ENCODE data around the gene DDX31.

- no peak for TF ChIP-seq CTCF (IDR thresholded peaks at IDR 0.05; ENCODE audit: insufficient read depth, low read length)
- TF ChIP-seq, protein P1, sequence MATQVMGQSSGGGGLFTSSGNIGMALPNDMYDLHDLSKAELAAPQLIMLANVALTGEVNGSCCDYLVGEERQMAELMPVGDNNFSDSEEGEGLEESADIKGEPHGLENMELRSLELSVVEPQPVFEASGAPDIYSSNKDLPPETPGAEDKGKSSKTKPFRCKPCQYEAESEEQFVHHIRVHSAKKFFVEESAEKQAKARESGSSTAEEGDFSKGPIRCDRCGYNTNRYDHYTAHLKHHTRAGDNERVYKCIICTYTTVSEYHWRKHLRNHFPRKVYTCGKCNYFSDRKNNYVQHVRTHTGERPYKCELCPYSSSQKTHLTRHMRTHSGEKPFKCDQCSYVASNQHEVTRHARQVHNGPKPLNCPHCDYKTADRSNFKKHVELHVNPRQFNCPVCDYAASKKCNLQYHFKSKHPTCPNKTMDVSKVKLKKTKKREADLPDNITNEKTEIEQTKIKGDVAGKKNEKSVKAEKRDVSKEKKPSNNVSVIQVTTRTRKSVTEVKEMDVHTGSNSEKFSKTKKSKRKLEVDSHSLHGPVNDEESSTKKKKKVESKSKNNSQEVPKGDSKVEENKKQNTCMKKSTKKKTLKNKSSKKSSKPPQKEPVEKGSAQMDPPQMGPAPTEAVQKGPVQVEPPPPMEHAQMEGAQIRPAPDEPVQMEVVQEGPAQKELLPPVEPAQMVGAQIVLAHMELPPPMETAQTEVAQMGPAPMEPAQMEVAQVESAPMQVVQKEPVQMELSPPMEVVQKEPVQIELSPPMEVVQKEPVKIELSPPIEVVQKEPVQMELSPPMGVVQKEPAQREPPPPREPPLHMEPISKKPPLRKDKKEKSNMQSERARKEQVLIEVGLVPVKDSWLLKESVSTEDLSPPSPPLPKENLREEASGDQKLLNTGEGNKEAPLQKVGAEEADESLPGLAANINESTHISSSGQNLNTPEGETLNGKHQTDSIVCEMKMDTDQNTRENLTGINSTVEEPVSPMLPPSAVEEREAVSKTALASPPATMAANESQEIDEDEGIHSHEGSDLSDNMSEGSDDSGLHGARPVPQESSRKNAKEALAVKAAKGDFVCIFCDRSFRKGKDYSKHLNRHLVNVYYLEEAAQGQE (IDR thresholded peaks at IDR 0.05; ENCODE audit: insufficient replicate concordance, low read depth) = no peak
Observed at GRCh38 chr9:132552041-132552440, 117.7 kb downstream of the DDX31 start.
